Liver (tissue), 9 donors: Measurements from ENCODE around the gene CREBBP. TPM values are rescaled to one million over a fixed set of nuclear protein-coding genes. Genes with fewer than 3 reads are reported as not detected.

Experiments
- DNase-seq: peaks from one replicate; pipeline ENCODE4 v3.0.0-alpha.2; 2017; ENCODE audit warnings: low spot score
- H3K27ac ChIP-seq, 2 donors: one replicate each; pipeline ENCODE4 v1.7.0; 2013; ENCODE audit warnings: inconsistent platforms in 2 of 2, low read length in 2 of 2, control low read depth in 1 of 2, low read depth in 1 of 2, mild to moderate bottlenecking in 1 of 2
- H3K27me3 ChIP-seq, 4 donors: one replicate each; pipeline versions ENCODE4 v1.6.1 to v1.7.0; 2013; ENCODE audit warnings: low read length in 3 of 4, inconsistent platforms in 1 of 4, mild to moderate bottlenecking in 1 of 4, moderate library complexity in 1 of 4; ENCODE audit not compliant: control insufficient read depth in 4 of 4, insufficient read depth in 4 of 4
- H3K36me3 ChIP-seq, 4 donors: one replicate each; pipeline versions ENCODE4 v1.6.1 to v1.7.0; 2013; ENCODE audit warnings: low read length in 3 of 4, mild to moderate bottlenecking in 3 of 4, low read depth in 1 of 4, moderate library complexity in 1 of 4; ENCODE audit not compliant: control insufficient read depth in 4 of 4, insufficient read depth in 3 of 4
- H3K4me1 ChIP-seq, 4 donors: one replicate each; pipeline versions ENCODE4 v1.6.1 to v1.7.0; 2013; ENCODE audit warnings: low read length in 3 of 4, mild to moderate bottlenecking in 3 of 4, moderate library complexity in 1 of 4; ENCODE audit not compliant: control insufficient read depth in 4 of 4, insufficient read depth in 4 of 4
- H3K4me3 ChIP-seq, 3 donors: one replicate each; pipeline versions ENCODE4 v1.6.1 to v1.7.0; 2013; ENCODE audit warnings: low read length in 3 of 3, control low read depth in 1 of 3, low read depth in 1 of 3, mild to moderate bottlenecking in 1 of 3
- H3K9ac ChIP-seq, 2 donors: one replicate each; pipeline ENCODE4 v1.7.0; 2013; ENCODE audit warnings: low read length in 2 of 2, mild to moderate bottlenecking in 2 of 2, moderate library complexity in 2 of 2, control low read depth in 1 of 2, low read depth in 1 of 2
- H3K9me3 ChIP-seq, 4 donors: one replicate each; pipeline versions ENCODE4 v1.6.1 to v1.7.0; 2013; ENCODE audit warnings: low read length in 3 of 4; ENCODE audit not compliant: control insufficient read depth in 4 of 4
- EGR1 ChIP-seq, 2 donors: IDR thresholded peaks; 2 replicates each; pipeline ENCODE4 v1.6.1; 2016 to 2018; ENCODE audit warnings: antibody characterized with exemption in 2 of 2, low read depth in 2 of 2
- FOXA1 ChIP-seq: IDR thresholded peaks from 2 replicates; pipeline ENCODE4 v1.6.1; 2016; ENCODE audit warnings: antibody characterized with exemption
- FOXA2 ChIP-seq: IDR thresholded peaks from 2 replicates; pipeline ENCODE4 v1.6.1; 2016; ENCODE audit warnings: antibody characterized with exemption
- GABPA ChIP-seq, 2 donors: IDR thresholded peaks in 1 of 2; conservative IDR thresholded peaks in 1 of 2; 2 replicates each; pipeline ENCODE4 v1.6.1; 2016; ENCODE audit warnings: antibody characterized with exemption in 2 of 2, mild to moderate bottlenecking in 1 of 2, moderate library complexity in 1 of 2
- HNF4A ChIP-seq, 2 donors: conservative IDR thresholded peaks; 2 replicates each; pipeline ENCODE4 v1.6.1; 2016; ENCODE audit warnings: antibody characterized with exemption in 2 of 2, mild to moderate bottlenecking in 2 of 2
- HNF4G ChIP-seq: IDR thresholded peaks from 2 replicates; pipeline ENCODE4 v1.6.1; 2016; ENCODE audit warnings: antibody characterized with exemption
- JUND ChIP-seq, 2 donors: IDR thresholded peaks; 2 replicates each; pipeline ENCODE4 v1.6.1; 2016; ENCODE audit warnings: antibody characterized with exemption in 2 of 2
- NR2F2 ChIP-seq: IDR thresholded peaks from 2 replicates; pipeline ENCODE4 v1.6.1; 2016; ENCODE audit warnings: antibody characterized with exemption
- RAD21 ChIP-seq, 2 donors: IDR thresholded peaks; 2 replicates each; pipeline ENCODE4 v1.6.1; 2016; ENCODE audit warnings: antibody characterized with exemption in 2 of 2, mild to moderate bottlenecking in 2 of 2
- RXRA ChIP-seq, 2 donors: IDR thresholded peaks; 2 replicates each; pipeline ENCODE4 v1.6.1; 2017 to 2018; ENCODE audit warnings: antibody characterized with exemption in 2 of 2, mild to moderate bottlenecking in 1 of 2
- SP1 ChIP-seq: IDR thresholded peaks from 2 replicates; pipeline ENCODE4 v1.6.1; 2018; ENCODE audit warnings: antibody characterized with exemption, mild to moderate bottlenecking
- TAF1 ChIP-seq: conservative IDR thresholded peaks from 2 replicates; pipeline ENCODE4 v1.6.1; 2016; ENCODE audit warnings: antibody characterized with exemption, mild to moderate bottlenecking
- WGBS: extraction: QIAGEN DNeasy Blood & Tissue Kit; methylation state at CpG from one replicate; pipeline ENCODE4 v1.1.7; 2013; 5-methylcytosine and 5-hydroxymethylcytosine counted together
- polyA plus RNA-seq, 2 donors: library from polyadenylated mRNA; stranded (reverse) in 1 of 2; unstranded in 1 of 2; fragments of 200-250 nt in 1 of 2; fragments of >200 nt in 1 of 2; fragmentation: Nextera tagmentation in 1 of 2; extraction: Ambion mirVana in 1 of 2; gene quantifications; one replicate each; pipeline versions ENCODE4 v1.2.1 to v1.2.3, GENCODE V29; 2013 to 2015
- total RNA-seq, 2 donors: library from RNA; depleted of rRNA; stranded (reverse); fragments of >200 nt; gene quantifications; one replicate each; pipeline ENCODE4 v1.2.3, GENCODE V29; 2014
- TF ChIP-seq, protein P1 (sequence below): IDR thresholded peaks from 2 replicates; pipeline ENCODE4 v1.6.1; 2016; ENCODE audit warnings: antibody characterized with exemption
- TF ChIP-seq, protein P2 (sequence below): IDR thresholded peaks from 2 replicates; pipeline ENCODE4 v1.6.1; 2016; ENCODE audit warnings: antibody characterized with exemption
- TF ChIP-seq, protein P3 (sequence below): fragments of 150-350 bp; IDR thresholded peaks from 2 replicates; pipeline ENCODE4 v1.5.1; 2017; ENCODE audit warnings: improper control_type of control experiment, low read depth, low read length; ENCODE audit not compliant: missing input control
- TF ChIP-seq, protein P4 (sequence below): IDR thresholded peaks from 2 replicates; pipeline ENCODE4 v1.6.1; 2016; ENCODE audit warnings: antibody characterized with exemption, mild to moderate bottlenecking
- TF ChIP-seq, protein P5 (sequence below): IDR thresholded peaks from 2 replicates; pipeline ENCODE4 v1.6.1; 2016; ENCODE audit warnings: antibody characterized with exemption
- donor health status: healthy.
- donor health status: healthy.
- donor health status: healthy.
- donor health status: healthy.
- donor health status: healthy.

CREBBP gene
- total and polyA plus RNA-seq, 4 donors = 7.0 to 25.8 (median 19.5) TPM

DNA sequence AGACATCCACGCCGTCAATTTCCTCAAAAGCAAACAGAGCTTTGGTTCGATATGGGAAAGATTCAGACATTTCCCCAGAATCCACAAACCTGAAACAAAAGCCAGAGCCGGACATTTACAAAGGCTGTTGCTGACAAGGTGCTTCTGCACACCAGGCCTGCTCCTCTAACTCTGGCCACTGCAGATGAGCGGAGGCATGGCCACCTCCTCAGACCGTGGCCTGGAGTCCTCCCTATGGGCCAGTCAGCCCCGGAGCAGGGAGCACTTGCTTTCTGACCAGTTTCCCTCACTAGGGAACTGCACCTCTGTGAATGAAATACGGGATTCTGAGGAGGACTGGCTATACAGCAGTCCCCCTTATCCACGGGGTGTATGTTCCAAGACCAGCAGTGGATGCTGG lies 140.9 kb downstream of the CREBBP start (continued):
- TF ChIP-seq, protein P1, sequence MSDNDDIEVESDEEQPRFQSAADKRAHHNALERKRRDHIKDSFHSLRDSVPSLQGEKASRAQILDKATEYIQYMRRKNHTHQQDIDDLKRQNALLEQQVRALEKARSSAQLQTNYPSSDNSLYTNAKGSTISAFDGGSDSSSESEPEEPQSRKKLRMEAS = no peak
- TF ChIP-seq HNF4G (no peak), RAD21 (IDR thresholded peaks at IDR 0.05) (no peak)

DNA sequence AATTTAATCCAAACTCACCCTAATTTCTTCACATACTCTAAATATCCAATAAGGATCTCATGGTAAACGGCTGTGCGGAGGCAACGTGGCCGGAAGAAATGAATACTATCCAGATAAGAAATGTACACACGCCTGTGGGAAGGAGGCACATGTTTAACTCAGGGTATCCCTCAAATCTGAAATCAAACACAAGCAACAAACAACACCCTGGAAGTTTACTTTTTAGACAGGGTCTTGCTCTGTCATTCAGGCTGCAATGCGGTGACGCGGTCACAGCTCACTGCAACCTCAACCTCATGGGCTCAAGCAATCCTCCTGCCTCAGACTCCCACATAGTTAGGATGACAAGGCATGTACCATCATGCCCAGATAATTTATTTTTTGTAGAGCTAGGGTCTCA lies 142.0 kb downstream of the CREBBP start:
- H3K27ac ChIP-seq = no peak overlapping the region
- TF ChIP-seq SP1 = no peak
- TF ChIP-seq, protein P2, sequence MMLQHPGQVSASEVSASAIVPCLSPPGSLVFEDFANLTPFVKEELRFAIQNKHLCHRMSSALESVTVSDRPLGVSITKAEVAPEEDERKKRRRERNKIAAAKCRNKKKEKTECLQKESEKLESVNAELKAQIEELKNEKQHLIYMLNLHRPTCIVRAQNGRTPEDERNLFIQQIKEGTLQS = no peak
- 96% methylated on average over 8 of the region's 8 CpGs for WGBS

DNA sequence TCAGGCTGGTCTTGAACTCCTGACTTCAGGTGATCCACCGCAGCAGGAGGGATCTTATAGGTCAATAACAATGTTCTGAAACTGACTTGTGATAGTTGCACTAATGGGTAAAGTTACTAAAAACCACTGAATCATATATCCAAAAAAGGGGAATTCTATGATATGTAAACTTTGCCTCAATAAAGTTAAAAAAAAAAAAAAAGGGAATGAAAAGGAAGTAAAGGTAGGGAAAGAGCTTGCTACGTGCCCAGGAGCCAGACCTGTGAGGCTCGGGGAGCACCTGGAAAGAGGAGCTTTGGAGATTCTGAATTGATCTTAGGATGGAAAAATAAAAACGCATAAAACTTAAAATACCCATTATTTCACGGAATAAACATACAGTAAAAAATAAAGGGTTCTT lies 142.4 kb downstream of the CREBBP start:
- WGBS = 97% methylated on average over 5 of the region's 5 CpGs
- TF ChIP-seq RAD21 (IDR thresholded peaks at IDR 0.05) (no peak), SP1 (no peak)
- TF ChIP-seq, protein P2 = no peak
- no peak overlapping the region for H3K9ac ChIP-seq

More for the DNA sequence above, 142.0 kb downstream of the CREBBP start:
- no peak for DNase-seq
- H3K36me3 ChIP-seq = peaks cover 18 to 84% (median 68%) of the 10 kb centered on the region in 4 donors
- H3K9ac ChIP-seq = no peak overlapping the region
- no peak overlapping the region for H3K4me3 ChIP-seq
- H3K9me3 ChIP-seq = no peaks in the 10 kb centered on the region
- no peaks in the 10 kb centered on the region for H3K27me3 ChIP-seq
- peaks cover 0 to 4% (median 0%) of the 10 kb centered on the region in 4 donors for H3K4me1 ChIP-seq

DNA sequence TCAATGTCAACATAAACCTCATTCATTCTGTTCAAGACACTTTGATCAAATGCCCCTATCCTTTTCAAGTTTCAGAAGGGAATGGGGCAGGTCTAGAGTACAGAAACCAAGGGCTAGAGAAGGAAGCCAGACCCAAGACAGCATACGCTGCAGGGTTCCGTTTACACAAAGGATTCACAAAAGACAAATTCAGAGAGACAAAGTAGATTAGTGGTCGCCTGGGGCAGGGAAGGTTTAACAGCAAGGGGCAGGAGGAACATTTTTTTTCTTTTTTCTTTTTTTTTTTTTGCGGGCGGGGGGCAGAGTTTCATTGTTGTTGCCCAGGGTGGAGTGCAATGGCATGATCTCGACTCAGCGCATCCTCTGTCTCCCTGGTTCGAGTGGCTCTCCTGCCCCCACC lies 143.3 kb downstream of the CREBBP start:
- no peaks in the 10 kb centered on the region for H3K4me1 ChIP-seq
- no peak overlapping the region for H3K27ac ChIP-seq
- H3K27me3 ChIP-seq = no peaks in the 10 kb centered on the region
- no peak for DNase-seq
- no peak overlapping the region for H3K9ac ChIP-seq
- no peak overlapping the region for H3K4me3 ChIP-seq
- H3K9me3 ChIP-seq = no peaks in the 10 kb centered on the region
- 94% methylated on average over 8 of the region's 8 CpGs for WGBS
- H3K36me3 ChIP-seq = peaks cover 19 to 78% (median 58%) of the 10 kb centered on the region in 4 donors
- no peak for TF ChIP-seq GABPA (IDR thresholded peaks at IDR 0.05 in 1 of 2, conservative IDR thresholded peaks at IDR 0.05 in 1 of 2)
- TF ChIP-seq FOXA1 = no peak
- no peak for TF ChIP-seq SP1
- TF ChIP-seq EGR1 (IDR thresholded peaks at IDR 0.05; ENCODE audit: low read depth in 2 of 2) = no peak
- TF ChIP-seq, protein P2 = no peak
- TF ChIP-seq, protein P3, sequence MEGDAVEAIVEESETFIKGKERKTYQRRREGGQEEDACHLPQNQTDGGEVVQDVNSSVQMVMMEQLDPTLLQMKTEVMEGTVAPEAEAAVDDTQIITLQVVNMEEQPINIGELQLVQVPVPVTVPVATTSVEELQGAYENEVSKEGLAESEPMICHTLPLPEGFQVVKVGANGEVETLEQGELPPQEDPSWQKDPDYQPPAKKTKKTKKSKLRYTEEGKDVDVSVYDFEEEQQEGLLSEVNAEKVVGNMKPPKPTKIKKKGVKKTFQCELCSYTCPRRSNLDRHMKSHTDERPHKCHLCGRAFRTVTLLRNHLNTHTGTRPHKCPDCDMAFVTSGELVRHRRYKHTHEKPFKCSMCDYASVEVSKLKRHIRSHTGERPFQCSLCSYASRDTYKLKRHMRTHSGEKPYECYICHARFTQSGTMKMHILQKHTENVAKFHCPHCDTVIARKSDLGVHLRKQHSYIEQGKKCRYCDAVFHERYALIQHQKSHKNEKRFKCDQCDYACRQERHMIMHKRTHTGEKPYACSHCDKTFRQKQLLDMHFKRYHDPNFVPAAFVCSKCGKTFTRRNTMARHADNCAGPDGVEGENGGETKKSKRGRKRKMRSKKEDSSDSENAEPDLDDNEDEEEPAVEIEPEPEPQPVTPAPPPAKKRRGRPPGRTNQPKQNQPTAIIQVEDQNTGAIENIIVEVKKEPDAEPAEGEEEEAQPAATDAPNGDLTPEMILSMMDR = no peak
- TF ChIP-seq, protein P1 = no peak
- no peak for TF ChIP-seq HNF4G
- TF ChIP-seq FOXA2 = no peak
- no peak for TF ChIP-seq NR2F2
- TF ChIP-seq TAF1 = no peak
- TF ChIP-seq, protein P4, sequence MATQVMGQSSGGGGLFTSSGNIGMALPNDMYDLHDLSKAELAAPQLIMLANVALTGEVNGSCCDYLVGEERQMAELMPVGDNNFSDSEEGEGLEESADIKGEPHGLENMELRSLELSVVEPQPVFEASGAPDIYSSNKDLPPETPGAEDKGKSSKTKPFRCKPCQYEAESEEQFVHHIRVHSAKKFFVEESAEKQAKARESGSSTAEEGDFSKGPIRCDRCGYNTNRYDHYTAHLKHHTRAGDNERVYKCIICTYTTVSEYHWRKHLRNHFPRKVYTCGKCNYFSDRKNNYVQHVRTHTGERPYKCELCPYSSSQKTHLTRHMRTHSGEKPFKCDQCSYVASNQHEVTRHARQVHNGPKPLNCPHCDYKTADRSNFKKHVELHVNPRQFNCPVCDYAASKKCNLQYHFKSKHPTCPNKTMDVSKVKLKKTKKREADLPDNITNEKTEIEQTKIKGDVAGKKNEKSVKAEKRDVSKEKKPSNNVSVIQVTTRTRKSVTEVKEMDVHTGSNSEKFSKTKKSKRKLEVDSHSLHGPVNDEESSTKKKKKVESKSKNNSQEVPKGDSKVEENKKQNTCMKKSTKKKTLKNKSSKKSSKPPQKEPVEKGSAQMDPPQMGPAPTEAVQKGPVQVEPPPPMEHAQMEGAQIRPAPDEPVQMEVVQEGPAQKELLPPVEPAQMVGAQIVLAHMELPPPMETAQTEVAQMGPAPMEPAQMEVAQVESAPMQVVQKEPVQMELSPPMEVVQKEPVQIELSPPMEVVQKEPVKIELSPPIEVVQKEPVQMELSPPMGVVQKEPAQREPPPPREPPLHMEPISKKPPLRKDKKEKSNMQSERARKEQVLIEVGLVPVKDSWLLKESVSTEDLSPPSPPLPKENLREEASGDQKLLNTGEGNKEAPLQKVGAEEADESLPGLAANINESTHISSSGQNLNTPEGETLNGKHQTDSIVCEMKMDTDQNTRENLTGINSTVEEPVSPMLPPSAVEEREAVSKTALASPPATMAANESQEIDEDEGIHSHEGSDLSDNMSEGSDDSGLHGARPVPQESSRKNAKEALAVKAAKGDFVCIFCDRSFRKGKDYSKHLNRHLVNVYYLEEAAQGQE = no peak
- no peak for TF ChIP-seq RXRA (IDR thresholded peaks at IDR 0.05)
- no peak for TF ChIP-seq RAD21 (IDR thresholded peaks at IDR 0.05)
- TF ChIP-seq JUND (IDR thresholded peaks at IDR 0.05) = no peak
- no peak for TF ChIP-seq HNF4A (conservative IDR thresholded peaks at IDR 0.05)
- TF ChIP-seq, protein P5, sequence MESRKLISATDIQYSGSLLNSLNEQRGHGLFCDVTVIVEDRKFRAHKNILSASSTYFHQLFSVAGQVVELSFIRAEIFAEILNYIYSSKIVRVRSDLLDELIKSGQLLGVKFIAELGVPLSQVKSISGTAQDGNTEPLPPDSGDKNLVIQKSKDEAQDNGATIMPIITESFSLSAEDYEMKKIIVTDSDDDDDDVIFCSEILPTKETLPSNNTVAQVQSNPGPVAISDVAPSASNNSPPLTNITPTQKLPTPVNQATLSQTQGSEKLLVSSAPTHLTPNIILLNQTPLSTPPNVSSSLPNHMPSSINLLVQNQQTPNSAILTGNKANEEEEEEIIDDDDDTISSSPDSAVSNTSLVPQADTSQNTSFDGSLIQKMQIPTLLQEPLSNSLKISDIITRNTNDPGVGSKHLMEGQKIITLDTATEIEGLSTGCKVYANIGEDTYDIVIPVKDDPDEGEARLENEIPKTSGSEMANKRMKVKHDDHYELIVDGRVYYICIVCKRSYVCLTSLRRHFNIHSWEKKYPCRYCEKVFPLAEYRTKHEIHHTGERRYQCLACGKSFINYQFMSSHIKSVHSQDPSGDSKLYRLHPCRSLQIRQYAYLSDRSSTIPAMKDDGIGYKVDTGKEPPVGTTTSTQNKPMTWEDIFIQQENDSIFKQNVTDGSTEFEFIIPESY = no peak

More for the DNA sequence above, 142.4 kb downstream of the CREBBP start:
- H3K4me1 ChIP-seq = no peaks in the 10 kb centered on the region
- DNase-seq = no peak
- H3K4me3 ChIP-seq = no peak overlapping the region
- no peaks in the 10 kb centered on the region for H3K9me3 ChIP-seq
- H3K27me3 ChIP-seq = no peaks in the 10 kb centered on the region
- H3K27ac ChIP-seq = no peak overlapping the region
- peaks cover 21 to 85% (median 66%) of the 10 kb centered on the region in 4 donors for H3K36me3 ChIP-seq
